GM18870 (cell line): ENCODE measurements around the gene TAPT1.
"Not testable (repeated sequence)": the region's sequence is repeated elsewhere in the genome, so short reads cannot be mapped to it uniquely, and the experiment has no call there.

Experiments used
- ATAC-seq: cut with Tn5 transposase; IDR thresholded peaks from one replicate; pipeline ENCODE4 v1.9.1; 2021; ENCODE audit warnings: moderate library complexity; ENCODE audit not compliant: unreplicated experiment

Gene TAPT1

GRCh38 chr4:16218950-16219349 is 7.3 kb downstream of the TAPT1 start:
- no peak for ATAC-seq

GRCh38 chr4:16217300-16218051 is 8.8 kb downstream of the TAPT1 start:
- peak; percentile 56 for ATAC-seq

- ATAC-seq, result no peak
Measured at GRCh38 chr4:16213121-16213520, 13.2 kb downstream of the TAPT1 start.

DNA sequence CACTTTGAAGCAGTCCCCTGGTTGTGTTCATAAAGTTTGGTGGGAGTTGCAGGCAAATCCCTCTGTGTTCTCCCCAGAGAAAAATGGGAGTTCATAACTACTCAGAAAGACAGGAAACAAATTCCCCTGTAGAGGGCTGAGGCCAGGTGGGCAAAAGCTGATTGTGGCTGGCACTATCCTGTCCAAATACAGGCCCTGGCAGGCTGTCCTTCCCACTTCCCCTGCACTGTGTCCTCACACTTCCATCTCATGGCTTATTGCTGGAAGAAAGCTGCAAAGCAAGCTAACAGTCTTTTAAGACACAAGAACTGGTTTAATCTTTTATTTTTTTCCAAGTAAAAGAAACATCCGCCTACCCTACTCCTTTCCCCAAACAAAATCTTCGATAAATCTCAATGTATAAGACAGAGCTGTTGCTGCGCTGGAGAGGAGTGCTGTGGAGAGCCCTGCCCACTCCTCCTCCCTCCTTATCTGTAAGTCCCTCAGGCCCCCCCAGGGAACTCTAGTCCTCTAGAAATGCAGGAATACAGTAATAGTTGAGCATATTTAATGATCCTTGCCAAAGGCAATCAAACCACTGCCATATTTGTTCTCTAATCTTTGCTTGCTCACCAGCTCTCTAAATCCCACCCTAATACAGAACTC is 14.0 kb downstream of the TAPT1 start:
- ATAC-seq, result no peak

DNA sequence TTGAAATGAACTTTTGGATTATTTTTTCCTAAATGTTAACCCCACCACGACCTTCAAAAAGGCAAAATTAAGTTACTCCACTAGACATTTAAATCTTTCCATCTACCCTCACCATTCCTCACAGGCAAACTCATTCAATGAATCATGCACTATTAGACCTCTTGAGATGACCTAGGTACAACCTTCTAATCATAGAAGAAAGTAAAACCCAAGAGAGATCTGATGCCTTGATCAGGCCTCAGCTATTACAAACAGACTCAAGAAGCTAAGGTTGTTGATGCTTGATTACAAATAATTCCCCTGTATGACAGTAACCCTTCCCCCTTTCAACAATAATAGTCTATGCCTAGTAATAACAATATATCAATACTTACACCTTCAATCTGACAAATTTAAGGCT is 18.9 kb downstream of the TAPT1 start:
- ATAC-seq, result no peak

GRCh38 chr4:16206848-16207247 is 19.4 kb downstream of the TAPT1 start:
- ATAC-seq, result no peak

- no peak for ATAC-seq
Measured at GRCh38 chr4:16206301-16206700, 20.0 kb downstream of the TAPT1 start.

GRCh38 chr4:16205298-16206164 is 20.7 kb downstream of the TAPT1 start:
- peak; percentile 82 for ATAC-seq

DNA sequence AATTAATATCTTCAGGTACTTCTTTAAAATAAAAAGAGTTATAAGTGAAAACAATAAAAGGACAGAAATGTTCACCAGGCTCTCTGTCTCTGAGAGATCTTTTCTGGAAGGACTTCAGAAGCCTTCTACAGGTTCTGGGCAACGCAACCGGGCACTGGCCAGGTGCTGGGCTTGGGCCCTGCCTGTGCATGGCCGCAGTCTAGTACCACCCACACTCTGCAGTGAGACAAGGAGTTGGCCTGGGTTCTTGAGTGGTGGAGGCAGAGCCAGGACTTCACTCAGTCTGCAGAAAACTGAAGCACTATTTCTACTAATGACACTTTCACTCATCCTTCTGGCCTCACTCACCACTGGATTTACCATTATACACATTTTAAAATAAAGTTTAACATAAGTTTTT is 21.8 kb downstream of the TAPT1 start:
- ATAC-seq, result no peak

- ATAC-seq, result no peak
Measured at GRCh38 chr4:16203083-16203482, 23.2 kb downstream of the TAPT1 start.

- ATAC-seq, result no peak
Measured at GRCh38 chr4:16202598-16202997, 23.7 kb downstream of the TAPT1 start.

DNA sequence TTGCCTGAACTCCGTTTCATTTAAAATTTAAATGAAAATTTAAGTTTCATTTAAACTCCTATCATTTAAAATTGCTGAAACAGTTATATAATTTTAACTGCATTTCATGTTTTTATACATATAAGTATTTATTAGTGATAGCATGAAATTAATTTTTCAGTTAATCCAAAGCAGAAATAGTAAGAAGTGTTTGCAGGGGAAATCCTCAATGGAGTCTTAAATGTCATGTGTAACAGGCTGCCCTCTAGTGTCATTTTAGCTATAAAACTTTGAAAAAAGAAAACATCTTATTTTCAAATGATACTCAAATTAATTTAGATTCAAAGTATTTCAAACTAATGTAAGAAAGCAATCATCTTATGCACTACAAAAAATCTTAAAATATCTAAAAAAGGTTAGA is 27.2 kb downstream of the TAPT1 start:
- ATAC-seq, result no peak

GRCh38 chr4:16197876-16198665 is 28.2 kb downstream of the TAPT1 start:
- ATAC-seq, result no peak

- ATAC-seq, result peak; percentile 71
Measured at GRCh38 chr4:16196482-16197393, 29.5 kb downstream of the TAPT1 start.

DNA sequence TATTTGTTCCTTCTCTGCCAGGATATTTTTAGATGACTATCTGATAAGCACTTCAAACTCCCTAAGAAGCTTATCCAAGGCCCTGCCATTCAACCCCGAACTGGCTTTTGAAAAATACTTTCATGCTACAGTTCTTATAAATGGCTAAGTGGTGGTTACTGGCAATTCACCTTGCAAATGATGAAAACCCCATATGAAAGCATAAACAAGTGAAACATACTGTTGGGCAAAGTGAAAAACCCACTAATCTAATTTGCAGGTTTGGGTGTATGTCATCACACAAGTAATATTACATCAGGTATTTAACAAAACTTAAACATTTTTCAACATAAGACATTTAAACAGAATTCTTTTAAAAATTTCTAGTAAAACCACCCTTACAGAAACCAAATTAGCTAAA is 31.1 kb downstream of the TAPT1 start:
- no peak for ATAC-seq

GRCh38 chr4:16194798-16195197 is 31.5 kb downstream of the TAPT1 start:
- ATAC-seq, result not testable (repeated sequence)

- no peak for ATAC-seq
Measured at GRCh38 chr4:16194214-16194613, 32.1 kb downstream of the TAPT1 start.

GRCh38 chr4:16192631-16193518 is 33.4 kb downstream of the TAPT1 start:
- no peak for ATAC-seq

DNA sequence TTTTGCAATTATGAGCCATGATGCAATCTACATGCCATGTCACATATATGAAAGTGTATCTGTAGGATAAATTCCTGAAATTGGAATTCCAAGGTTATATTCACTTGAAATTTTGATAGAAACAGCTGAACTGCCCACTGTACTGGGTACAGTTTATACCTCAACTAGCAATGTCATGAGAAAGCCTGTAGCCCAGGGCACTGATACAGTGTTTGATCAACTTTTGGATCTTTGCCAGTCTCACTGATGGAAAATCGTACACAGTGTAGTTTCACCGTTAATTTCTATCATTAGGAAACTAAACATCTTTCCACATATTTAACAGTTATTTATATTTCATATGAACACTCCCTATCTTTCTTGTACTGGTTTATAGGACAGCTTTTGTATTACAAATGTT is 34.2 kb downstream of the TAPT1 start:
- no peak for ATAC-seq
